Gastroesophageal sphincter (tissue), 4 donors: ENCODE results near the gene TPGS2. TPM values are rescaled to one million over a fixed set of nuclear protein-coding genes. Genes with fewer than 3 reads are reported as not detected.

Experiments used
- ATAC-seq: fragments of 150-250 bp; one replicate; pipeline ENCODE4 v1.9.1; 2016; ENCODE audit warnings: mild to moderate bottlenecking, moderate library complexity
- H3K27ac ChIP-seq, 4 donors: fragments of 200-600 bp; sonication (generic) in 3 of 4; 1 replicate in 3 of 4; 2 replicates in 1 of 4; pipeline ENCODE4 v1.5.1; 2016 to 2019
- H3K27me3 ChIP-seq: fragments of 200-600 bp; sonication (generic); one replicate; pipeline ENCODE4 v1.5.1; 2019
- H3K36me3 ChIP-seq, 2 donors: fragments of 200-600 bp; sonication (generic); one replicate each; pipeline ENCODE4 v1.5.1; 2019; ENCODE audit warnings: control low read depth in 1 of 2
- H3K4me1 ChIP-seq, 3 donors: fragments of 200-600 bp; sonication (generic); 1 replicate in 2 of 3; 2 replicates in 1 of 3; pipeline ENCODE4 v1.5.1; 2016 to 2019; ENCODE audit warnings: control low read depth in 2 of 3
- H3K4me3 ChIP-seq, 2 donors: fragments of 200-600 bp; sonication (generic); one replicate each; pipeline ENCODE4 v1.5.1; 2019; ENCODE audit warnings: mild to moderate bottlenecking in 1 of 2, moderate library complexity in 1 of 2
- H3K9me3 ChIP-seq, 3 donors: fragments of 200-600 bp; sonication (generic); one replicate each; pipeline ENCODE4 v1.5.1; 2017 to 2019; ENCODE audit warnings: control low read depth in 2 of 3
- EP300 ChIP-seq: sonication (generic); formaldehyde crosslinking; IDR thresholded peaks from one replicate; pipeline ENCODE4 v1.6.1; 2017; ENCODE audit warnings: antibody characterized with exemption, mild to moderate bottlenecking
- POLR2A ChIP-seq, 2 donors: fragments of 450-650 bp; IDR thresholded peaks; one replicate each; pipeline ENCODE4 v1.6.1; 2017; ENCODE audit warnings: antibody characterized with exemption in 2 of 2, mild to moderate bottlenecking in 2 of 2, moderate library complexity in 1 of 2
- POLR2AphosphoS5 ChIP-seq: sonication (generic); formaldehyde crosslinking; IDR thresholded peaks from one replicate; pipeline ENCODE4 v1.6.1; 2017; ENCODE audit warnings: antibody characterized with exemption
- WGBS, 2 donors: methylation state at CpG; one replicate each; pipeline ENCODE4 v1.1.5; 2018; ENCODE audit warnings: low coverage in 1 of 2; 5-methylcytosine and 5-hydroxymethylcytosine counted together
- total RNA-seq, 4 donors: library from RNA; depleted of rRNA; stranded (reverse); fragments of >200 nt; gene quantifications; one replicate each; pipeline ENCODE4 v1.1.0, GENCODE V29; 2016
- TF ChIP-seq, protein P1 (sequence below), 4 experiments: fragments of 200-600 bp in 2 of 4; fragments of 450-650 bp in 2 of 4; sonication (generic) in 1 of 4; IDR thresholded peaks; one replicate each; pipeline ENCODE4 v1.5.1; 2017 to 2019; ENCODE audit warnings: antibody characterized with exemption in 4 of 4, mild to moderate bottlenecking in 2 of 4, moderate library complexity in 2 of 4

The TPGS2 gene
- total RNA-seq, 4 donors from 2014 or later: 56.8 to 226 (median 73.4) TPM

DNA sequence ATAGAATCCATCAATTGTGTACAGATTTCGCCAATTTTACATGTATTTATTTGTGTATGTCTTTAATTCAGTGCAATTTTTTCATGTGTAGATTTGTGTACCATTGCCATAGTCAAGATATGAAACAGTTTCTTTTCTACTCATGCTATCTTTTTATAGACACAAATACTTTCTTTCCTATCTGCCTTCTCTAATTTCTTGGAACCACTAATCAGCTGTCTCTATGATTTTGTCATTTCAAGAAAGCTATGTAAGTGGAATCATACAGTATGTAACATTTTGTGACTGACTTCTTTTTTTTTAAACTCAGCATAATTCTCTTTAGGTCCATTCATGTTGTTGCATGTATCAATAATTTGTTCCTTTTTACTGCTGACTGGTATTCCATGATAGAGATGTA, 33.4 kb upstream of the TPGS2 start:
- no peak for TF ChIP-seq EP300
- TF ChIP-seq, protein P1, sequence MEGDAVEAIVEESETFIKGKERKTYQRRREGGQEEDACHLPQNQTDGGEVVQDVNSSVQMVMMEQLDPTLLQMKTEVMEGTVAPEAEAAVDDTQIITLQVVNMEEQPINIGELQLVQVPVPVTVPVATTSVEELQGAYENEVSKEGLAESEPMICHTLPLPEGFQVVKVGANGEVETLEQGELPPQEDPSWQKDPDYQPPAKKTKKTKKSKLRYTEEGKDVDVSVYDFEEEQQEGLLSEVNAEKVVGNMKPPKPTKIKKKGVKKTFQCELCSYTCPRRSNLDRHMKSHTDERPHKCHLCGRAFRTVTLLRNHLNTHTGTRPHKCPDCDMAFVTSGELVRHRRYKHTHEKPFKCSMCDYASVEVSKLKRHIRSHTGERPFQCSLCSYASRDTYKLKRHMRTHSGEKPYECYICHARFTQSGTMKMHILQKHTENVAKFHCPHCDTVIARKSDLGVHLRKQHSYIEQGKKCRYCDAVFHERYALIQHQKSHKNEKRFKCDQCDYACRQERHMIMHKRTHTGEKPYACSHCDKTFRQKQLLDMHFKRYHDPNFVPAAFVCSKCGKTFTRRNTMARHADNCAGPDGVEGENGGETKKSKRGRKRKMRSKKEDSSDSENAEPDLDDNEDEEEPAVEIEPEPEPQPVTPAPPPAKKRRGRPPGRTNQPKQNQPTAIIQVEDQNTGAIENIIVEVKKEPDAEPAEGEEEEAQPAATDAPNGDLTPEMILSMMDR (IDR thresholded peaks at IDR 0.05): no peak
- TF ChIP-seq POLR2A (IDR thresholded peaks at IDR 0.05): no peak
- TF ChIP-seq POLR2AphosphoS5: no peak
- Histone ChIP-seq H3K9me3 (no peaks in the 10 kb centered on the region), H3K36me3 (peaks cover 0 to 10% of the 10 kb centered on the region in 2 donors), H3K4me3 (no peak overlapping the region), H3K4me1 (peaks cover 0 to under 1% (median 0%) of the 10 kb centered on the region in 3 donors), H3K27ac (no peak overlapping the region), H3K27me3 (no peaks in the 10 kb centered on the region)
- no peak for ATAC-seq
- WGBS, 2 donors: 100% methylated on average over 1 of the region's 1 CpG

DNA sequence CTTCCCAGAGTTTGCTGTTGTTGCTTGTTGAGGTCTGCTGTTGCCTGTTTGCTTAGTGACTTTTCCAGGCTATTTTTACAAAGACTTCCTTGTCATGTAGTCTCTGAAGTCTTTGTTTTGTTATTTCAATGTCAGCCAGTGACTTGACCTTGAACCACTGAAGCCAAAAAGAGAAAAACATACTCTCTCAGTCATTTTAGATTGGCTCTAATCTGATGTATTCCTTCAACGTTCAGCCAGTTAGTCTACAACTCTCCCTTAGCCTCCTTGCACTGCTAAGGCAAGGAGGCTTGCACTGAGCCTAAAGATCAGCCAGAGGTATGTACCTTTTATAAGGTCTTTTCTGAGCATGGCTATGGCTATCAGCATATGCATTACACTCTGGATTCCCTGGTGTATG, 28.0 kb upstream of the TPGS2 start:
- no peak for ATAC-seq
- H3K36me3 ChIP-seq: peaks cover 0 to 13% of the 10 kb centered on the region in 2 donors

DNA sequence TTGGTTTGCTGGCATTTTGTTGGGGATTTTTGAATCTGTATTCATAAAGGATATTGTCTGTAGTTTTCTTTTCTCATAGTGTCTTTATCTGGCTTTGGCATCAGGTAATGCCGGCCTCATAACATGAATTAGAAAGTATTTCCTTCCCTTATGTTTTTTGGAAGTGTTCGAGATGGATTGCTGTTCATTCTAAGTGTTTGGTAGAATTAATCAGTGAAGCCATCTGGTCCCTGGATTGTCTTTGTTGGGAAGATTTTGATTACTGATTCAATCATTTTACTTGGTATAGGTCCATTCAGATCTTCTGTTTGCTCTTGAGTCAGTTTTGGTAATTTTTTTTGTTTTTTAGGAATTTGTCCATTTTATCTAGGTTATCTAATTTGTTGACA, 22.4 kb upstream of the TPGS2 start:
- 73 to 87% methylated on average over 2 of the region's 2 CpGs for WGBS, 2 donors
- Histone ChIP-seq H3K27me3 (no peaks in the 10 kb centered on the region), H3K9me3 (peaks cover 0 to 7% (median 0%) of the 10 kb centered on the region in 3 donors), H3K27ac (no peak overlapping the region), H3K4me1 (no peaks in the 10 kb centered on the region), H3K4me3 (no peak overlapping the region), H3K36me3 (peaks cover 0 to 9% of the 10 kb centered on the region in 2 donors)
- no peak for ATAC-seq
- TF ChIP-seq, protein P1 (IDR thresholded peaks at IDR 0.05): no peak
- TF ChIP-seq EP300 (no peak), POLR2A (IDR thresholded peaks at IDR 0.05) (no peak), POLR2AphosphoS5 (no peak)

More for the DNA sequence above, 28.0 kb upstream of the TPGS2 start:
- H3K27me3 ChIP-seq: no peaks in the 10 kb centered on the region
- 14 to 40% methylated on average over 1 of the region's 1 CpG for WGBS, 2 donors
- H3K4me1 ChIP-seq: peaks cover 0 to 8% (median 0%) of the 10 kb centered on the region in 3 donors
- peaks cover 0 to 7% (median 0%) of the 10 kb centered on the region in 3 donors for H3K9me3 ChIP-seq
- TF ChIP-seq POLR2AphosphoS5 (no peak), EP300 (no peak), POLR2A (IDR thresholded peaks at IDR 0.05) (no peak)
- TF ChIP-seq, protein P1 (IDR thresholded peaks at IDR 0.05): no peak
- no peak overlapping the region for H3K27ac ChIP-seq
- no peak overlapping the region for H3K4me3 ChIP-seq

DNA sequence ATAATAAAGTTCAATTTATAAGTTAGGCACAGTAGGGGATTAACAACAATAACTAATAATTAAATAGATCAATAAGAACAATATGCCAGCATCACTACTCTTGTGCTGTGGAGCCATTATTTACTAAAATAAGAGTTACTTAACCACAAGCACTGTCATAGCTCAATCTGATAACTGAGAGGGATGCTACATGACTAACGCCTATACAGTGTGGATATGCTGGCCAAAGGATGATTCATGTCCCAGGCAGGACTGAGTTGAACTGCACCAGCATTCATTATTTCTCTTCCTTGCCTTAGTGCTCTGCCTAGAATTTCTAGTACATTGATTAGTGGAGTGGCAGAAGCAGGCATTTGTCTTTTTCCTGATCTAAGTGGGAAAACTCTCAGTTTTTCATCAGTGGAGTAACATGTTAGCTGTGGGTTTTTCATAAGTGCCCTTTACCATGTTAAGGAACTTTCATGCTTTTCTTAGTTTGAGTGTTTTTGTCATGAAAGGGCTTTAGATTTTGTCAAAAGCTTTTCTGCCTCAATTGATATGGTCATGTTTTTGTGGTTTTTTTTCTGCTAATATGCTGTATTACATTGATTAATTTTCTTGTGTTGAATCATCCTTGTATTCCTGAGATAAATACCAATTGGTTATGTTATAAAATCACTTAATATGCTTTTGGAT, 21.9 kb upstream of the TPGS2 start:
- Histone ChIP-seq H3K9me3 (peaks cover 0 to 7% (median 0%) of the 10 kb centered on the region in 3 donors), H3K4me3 (no peak overlapping the region), H3K27me3 (no peaks in the 10 kb centered on the region), H3K27ac (no peak overlapping the region), H3K4me1 (no peaks in the 10 kb centered on the region), H3K36me3 (peaks cover 0 to 9% of the 10 kb centered on the region in 2 donors)
- ATAC-seq: no peak
- TF ChIP-seq POLR2AphosphoS5 (no peak), POLR2A (IDR thresholded peaks at IDR 0.05) (no peak), EP300 (no peak)
- TF ChIP-seq, protein P1 (IDR thresholded peaks at IDR 0.05): no peak
- 27 to 55% methylated on average over 1 of the region's 1 CpG for WGBS, 2 donors
